ENCODE results near the gene CENPX. TPM values are rescaled to one million over a fixed set of nuclear protein-coding genes. Genes with fewer than 3 reads are reported as not detected.
A peak's percentile ranks its signal among the peaks of the same experiment; 100 is the strongest.

The CENPX gene
- total and polyA plus RNA-seq, 2 of the 13 experiments (the other 11 are each of a cell fraction or from before 2014, with no cell fraction given), result 92.7 to 170 TPM

GRCh38 chr17:81991684-81992305 lies 30.9 kb downstream of the CENPX start (continued):
- TF ChIP-seq CERS6 (CRISPR knock-in tag; IDR thresholded peaks at IDR 0.05) (peak; percentile 64; the same call in 1 of the 2 replicates), NFIB (CRISPR knock-in tag; IDR thresholded peaks at IDR 0.05; ENCODE audit: borderline replicate concordance) (no peak), NCOA2 (CRISPR knock-in tag; IDR thresholded peaks at IDR 0.05) (peak; percentile 78), TFDP1 (CRISPR knock-in tag; IDR thresholded peaks at IDR 0.05; ENCODE audit: borderline replicate concordance) (peak; percentile 93), ZNF703 (CRISPR knock-in tag; IDR thresholded peaks at IDR 0.05; ENCODE audit: borderline replicate concordance) (no peak), SUZ12 (IDR thresholded peaks at IDR 0.05; ENCODE audit: low read depth, low read length) (no peak), ETS1 (CRISPR knock-in tag; IDR thresholded peaks at IDR 0.05) (peak; percentile 79; the same call in 1 of the 2 replicates), PREB (CRISPR knock-in tag; IDR thresholded peaks at IDR 0.05) (no peak), ADNP (CRISPR knock-in tag; IDR thresholded peaks at IDR 0.05) (no peak), ZBTB44 (CRISPR knock-in tag; IDR thresholded peaks at IDR 0.05) (peak; percentile 22; the same call in 1 of the 2 replicates), GATAD1 (CRISPR knock-in tag; IDR thresholded peaks at IDR 0.05) (peak; percentile 81), CTCF (CRISPR knock-in tag; IDR thresholded peaks at IDR 0.05) (peak; percentile 77), HNF4G (IDR thresholded peaks at IDR 0.05; ENCODE audit: borderline replicate concordance, low read depth, low read length) (no peak), HNF4G (CRISPR knock-in tag; IDR thresholded peaks at IDR 0.05; ENCODE audit: borderline replicate concordance, low read depth) (no peak; the same call in 1 of the 2 replicates), GATA4 (IDR thresholded peaks at IDR 0.05; ENCODE audit: borderline replicate concordance, low read depth) (no peak), SRY (CRISPR knock-in tag; IDR thresholded peaks at IDR 0.05) (peak; percentile 91), NR1H2 (CRISPR knock-in tag; IDR thresholded peaks at IDR 0.05; ENCODE audit: borderline replicate concordance, low read depth) (peak; percentile 90), ZBTB33 (CRISPR knock-in tag; IDR thresholded peaks at IDR 0.05) (peak; percentile 81), AHR (CRISPR knock-in tag; IDR thresholded peaks at IDR 0.05) (peak; percentile 90; the same call in 1 of the 2 replicates), ZNF207 (IDR thresholded peaks at IDR 0.05; ENCODE audit: borderline replicate concordance) (no peak)

Measured in HepG2 (cell line).